Astrocyte (in vitro differentiated cells and primary cell): Measurements from ENCODE around the gene ALKBH4.

Source experiments
- CTCF ChIP-seq: IDR thresholded peaks from 2 replicates; pipeline ENCODE4 v1.5.1; 2011; ENCODE audit warnings: low read depth, mild to moderate bottlenecking, inconsistent platforms, low read length, moderate library complexity; ENCODE audit not compliant: insufficient read depth
- EZH2 ChIP-seq: IDR thresholded peaks from 2 replicates; pipeline ENCODE4 v1.6.1; 2012; ENCODE audit warnings: mild to moderate bottlenecking, low read length, inconsistent platforms; ENCODE audit not compliant: insufficient read depth

GRCh38 chr7:102412548-102412947 is 52.1 kb downstream of the ALKBH4 start:
- TF ChIP-seq CTCF, result peak; percentile 25
- TF ChIP-seq EZH2, result no peak
